B cell (primary cell): ENCODE measurements around the gene GOLGA1. TPM values are rescaled to one million over a fixed set of nuclear protein-coding genes. Genes with fewer than 3 reads are reported as not detected.

Source experiments
- ATAC-seq: fragments of 200-7000 bp; cut with Tn5 transposase; one replicate; pipeline ENCODE4 v1.10.0; 2021; ENCODE audit warnings: low read depth, mild to moderate bottlenecking, moderate number of reproducible peaks, moderate library complexity
- CTCF ChIA-PET: fragments of 350-600 bp; sonication (Branson Sonifier 250); formaldehyde crosslinking; loops from one replicate; lab custom pipeline; 2021; ENCODE audit warnings: antibody characterized with exemption, inconsistent platforms; lab: Charles Lee
- POLR2A ChIA-PET: fragments of 350-600 bp; sonication (Branson Sonifier 250); formaldehyde crosslinking; loops from one replicate; lab custom pipeline; 2021; ENCODE audit warnings: antibody characterized with exemption; lab: Charles Lee
- DNase-seq: peaks from one replicate; pipeline ENCODE4 v3.0.0; 2013
- H2AFZ ChIP-seq: 2 replicates; pipeline ENCODE4 v1.6.1; 2012; ENCODE audit warnings: mild to moderate bottlenecking, low read depth, low read length; ENCODE audit not compliant: insufficient read depth, poor library complexity, severe bottlenecking
- H3K27ac ChIP-seq, 2 donors: 1 replicate in 1 of 2; 2 replicates in 1 of 2; pipeline ENCODE4 v1.5.1; 2012 to 2013; ENCODE audit warnings: low read length in 2 of 2, mild to moderate bottlenecking in 2 of 2, moderate library complexity in 1 of 2
- H3K27me3 ChIP-seq, 4 experiments: fragments of 200-600 bp in 1 of 4; sonication (generic) in 1 of 4; replicated peaks in 1 of 4; 1 replicate in 2 of 4; 2 replicates in 2 of 4; pipeline versions ENCODE4 v1.6.1 to v1.7.0; 2013 to 2016; ENCODE audit warnings: low read length in 3 of 4, mild to moderate bottlenecking in 2 of 4, mixed read lengths in 1 of 4, moderate library complexity in 1 of 4; ENCODE audit not compliant: insufficient read depth in 4 of 4, control insufficient read depth in 3 of 4; ENCODE audit errors: control extremely low read depth in 1 of 4
- H3K36me3 ChIP-seq, 2 experiments: replicated peaks in 1 of 2; 1 replicate in 1 of 2; 2 replicates in 1 of 2; pipeline versions ENCODE4 v1.6.1 to v1.7.1; 2013; ENCODE audit warnings: low read length in 1 of 2; ENCODE audit not compliant: insufficient read depth in 2 of 2, control insufficient read depth in 1 of 2; ENCODE audit errors: control extremely low read depth in 1 of 2, extremely low read depth in 1 of 2
- H3K4me1 ChIP-seq, 2 donors: fragments of 200-600 bp in 1 of 2; sonication (generic) in 1 of 2; 1 replicate in 1 of 2; 2 replicates in 1 of 2; pipeline versions ENCODE4 v1.5.1 to v1.6.1; 2013 to 2017; ENCODE audit warnings: low read length in 2 of 2; ENCODE audit not compliant: control insufficient read depth in 2 of 2, insufficient read depth in 2 of 2
- H3K4me2 ChIP-seq: replicated peaks from 2 replicates; pipeline ENCODE3; 2012; ENCODE audit warnings: mild to moderate bottlenecking, low read depth, low read length; ENCODE audit not compliant: poor library complexity, severe bottlenecking
- H3K4me3 ChIP-seq, 5 experiments: fragments of 200-600 bp in 1 of 5; sonication (generic) in 1 of 5; 1 replicate in 3 of 5; 2 replicates in 2 of 5; pipeline versions ENCODE4 v1.5.1 to v1.7.0; 2011 to 2016; ENCODE audit warnings: low read length in 4 of 5, mild to moderate bottlenecking in 4 of 5, low read depth in 2 of 5, control low read depth in 1 of 5, moderate library complexity in 1 of 5; ENCODE audit not compliant: insufficient read depth in 1 of 5; ENCODE audit errors: control extremely low read depth in 1 of 5, extremely low read depth in 1 of 5
- H3K79me2 ChIP-seq: fragments of 200-600 bp; sonication (generic); one replicate; pipeline ENCODE4 v1.6.0; 2016; ENCODE audit warnings: low read length; ENCODE audit not compliant: control insufficient read depth, insufficient read depth
- H3K9ac ChIP-seq: fragments of 200-600 bp; sonication (generic); 2 replicates; pipeline ENCODE4 v1.6.1; 2017; ENCODE audit warnings: mild to moderate bottlenecking, low read length, moderate library complexity
- H3K9me3 ChIP-seq, 3 donors: one replicate each; pipeline versions ENCODE4 v1.6.1 to v1.7.1; 2013; ENCODE audit warnings: low read length in 2 of 3; ENCODE audit not compliant: control insufficient read depth in 2 of 3, insufficient read depth in 1 of 3; ENCODE audit errors: control extremely low read depth in 1 of 3
- H4K20me1 ChIP-seq: 2 replicates; pipeline ENCODE4 v1.6.0; 2012; ENCODE audit warnings: mild to moderate bottlenecking, low read length; ENCODE audit not compliant: insufficient read depth, control insufficient read depth, poor library complexity, severe bottlenecking
- H3K27ac Mint-ChIP-seq: one replicate; pipeline ENCODE4 v1.8.0; 2021; ENCODE audit warnings: mixed read lengths
- H3K27me3 Mint-ChIP-seq: one replicate; pipeline ENCODE4 v1.8.0; 2021; ENCODE audit warnings: mixed read lengths
- H3K4me1 Mint-ChIP-seq: one replicate; pipeline ENCODE4 v1.8.0; 2021; ENCODE audit warnings: mixed read lengths
- H3K4me3 Mint-ChIP-seq: one replicate; pipeline ENCODE4 v1.8.0; 2021; ENCODE audit warnings: mixed read lengths
- H3K9me3 Mint-ChIP-seq: one replicate; pipeline ENCODE4 v1.8.0; 2022; ENCODE audit warnings: mixed read lengths; ENCODE audit not compliant: insufficient read depth
- CTCF ChIP-seq: fragments of 200-600 bp; IDR thresholded peaks from one replicate; pipeline ENCODE4 v1.8.0; 2022; ENCODE audit warnings: antibody characterized with exemption, mild to moderate bottlenecking
- EZH2 ChIP-seq: IDR thresholded peaks from 2 replicates; pipeline ENCODE4 v1.6.1; 2012; ENCODE audit warnings: borderline replicate concordance, low read depth, mild to moderate bottlenecking, moderate library complexity, low read length; ENCODE audit not compliant: insufficient read depth, poor library complexity, severe bottlenecking
- WGBS: methylation state at CpG from one replicate; pipeline ENCODE4 v1.1.5; 2013; ENCODE audit warnings: missing lambda C conversion rate; ENCODE audit not compliant: insufficient coverage; 5-methylcytosine and 5-hydroxymethylcytosine counted together
- intact Hi-C: fragments of 100-400 bp; cut with micrococcal nuclease; formaldehyde crosslinking; loops from one replicate; pipeline ENCODE4 v1.10.0; 2022
- polyA plus RNA-seq: library from polyadenylated mRNA; depleted of rRNA; stranded (reverse); fragments of >200 nt; gene quantifications from 2 replicates; pipeline ENCODE4 v1.2.3, GENCODE V29; 2012
- total RNA-seq, 2 donors: library from RNA; stranded (reverse); fragments of 120-200 nt in 1 of 2; gene quantifications; 1 replicate in 1 of 2; 2 replicates in 1 of 2; pipeline versions ENCODE4 v1.2.3 to v1.2.4, GENCODE V29; 2013 to 2022

Gene GOLGA1
- total and polyA plus RNA-seq, 2 donors (not counting 1 experiment from before 2014, with no cell fraction given): 13.4 to 26.2 TPM

- no peaks in the 10 kb centered on the region for H3K27me3 Mint-ChIP-seq
- WGBS: 0% methylated on average over 27 of the region's 41 CpGs
- ChIA-PET CTCF (interaction anchor here (1.3 to 1.7 kb wide), 2 partner anchors 14 to 16 kb away, joined by 3 to 8 read pairs; partner anchors contain the start of gene WDR38), POLR2A (interaction anchor here (0.9 to 1.3 kb wide), 2 partner anchors 16 to 70 kb away, joined by 3 read pairs; partner anchors contain the start of gene WDR38)
- H3K4me3 Mint-ChIP-seq: peak overlapping the region; percentile 94
- intact Hi-C loops: loop anchor here (1.0 to 10.0 kb wide), 4 partner anchors 8 to 1935 kb away; partner anchors contain the start of genes GOLGA1, RPL35, WDR38 and ZBTB43
- peak overlapping the region; percentile 91 for H2AFZ ChIP-seq
- H3K4me1 ChIP-seq: peaks cover 48 to 58% of the 10 kb centered on the region in 2 donors
- DNase-seq (no peak), ATAC-seq (peak; percentile 14)
- peaks cover 64% of the 10 kb centered on the region for H3K79me2 ChIP-seq
- H3K4me1 Mint-ChIP-seq: peaks cover 58% of the 10 kb centered on the region
- H3K9me3 Mint-ChIP-seq: no peaks in the 10 kb centered on the region
- H4K20me1 ChIP-seq: peaks cover 45% of the 10 kb centered on the region
- no peak for TF ChIP-seq CTCF
- TF ChIP-seq EZH2: no peak
- peak overlapping the region; percentile 79 to 100 (median 97) for H3K4me3 ChIP-seq
- H3K36me3 ChIP-seq: peaks cover 0 to 28% of the 10 kb centered on the region in 2 experiments
- H3K27me3 ChIP-seq: no peaks in the 10 kb centered on the region
- peak overlapping the region; percentile 99 for H3K9ac ChIP-seq
- H3K27ac Mint-ChIP-seq: peak overlapping the region; percentile 97
- peak overlapping the region; percentile 98 for H3K4me2 ChIP-seq
- H3K9me3 ChIP-seq: no peaks in the 10 kb centered on the region
- peak overlapping the region; percentile 84 to 92 for H3K27ac ChIP-seq
Observed at GRCh38 chr9:124869466-124869985, 71.4 kb downstream of the GOLGA1 start.
